Activated T-cell treated with anti-CD3 and anti-CD28 coated beads, Interleukin-2, amount 50 U/mL, for 24 hours (primary cell): ENCODE data around the gene ERBIN.
"Not testable (repeated sequence)": the region's sequence is repeated elsewhere in the genome, so short reads cannot be mapped to it uniquely, and the experiment has no call there.

Experiments used
- DNase-seq: peaks from one replicate; pipeline ENCODE4 v3.0.0-alpha.2; 2020
- H3K27ac Mint-ChIP-seq: 2 replicates; pipeline ENCODE4 v1.8.0; 2020; ENCODE audit warnings: mild to moderate bottlenecking, mixed read lengths
- H3K27me3 Mint-ChIP-seq: 2 replicates; pipeline ENCODE4 v1.8.0; 2020; ENCODE audit warnings: mixed read lengths
- H3K36me3 Mint-ChIP-seq: 2 replicates; pipeline ENCODE4 v1.8.0; 2020; ENCODE audit warnings: low read depth, mixed read lengths
- H3K4me1 Mint-ChIP-seq: 2 replicates; pipeline ENCODE4 v1.8.0; 2020; ENCODE audit warnings: low read depth, mixed read lengths
- H3K4me3 Mint-ChIP-seq: 2 replicates; pipeline ENCODE4 v1.8.0; 2020; ENCODE audit warnings: mild to moderate bottlenecking, moderate library complexity, mixed read lengths
- H3K9me3 Mint-ChIP-seq: 2 replicates; pipeline ENCODE4 v1.8.0; 2020; ENCODE audit warnings: mixed read lengths

Gene ERBIN

GRCh38 chr5:65967288-65968066, 41.1 kb downstream of the ERBIN start:
- H3K4me1 Mint-ChIP-seq: peaks cover 74% of the 10 kb centered on the region
- H3K27me3 Mint-ChIP-seq: no peaks in the 10 kb centered on the region
- H3K27ac Mint-ChIP-seq: peak overlapping the region; percentile 47
- DNase-seq: no peak
- H3K9me3 Mint-ChIP-seq: no peaks in the 10 kb centered on the region
- no peak overlapping the region for H3K4me3 Mint-ChIP-seq
- H3K36me3 Mint-ChIP-seq: peaks cover 5% of the 10 kb centered on the region

DNA sequence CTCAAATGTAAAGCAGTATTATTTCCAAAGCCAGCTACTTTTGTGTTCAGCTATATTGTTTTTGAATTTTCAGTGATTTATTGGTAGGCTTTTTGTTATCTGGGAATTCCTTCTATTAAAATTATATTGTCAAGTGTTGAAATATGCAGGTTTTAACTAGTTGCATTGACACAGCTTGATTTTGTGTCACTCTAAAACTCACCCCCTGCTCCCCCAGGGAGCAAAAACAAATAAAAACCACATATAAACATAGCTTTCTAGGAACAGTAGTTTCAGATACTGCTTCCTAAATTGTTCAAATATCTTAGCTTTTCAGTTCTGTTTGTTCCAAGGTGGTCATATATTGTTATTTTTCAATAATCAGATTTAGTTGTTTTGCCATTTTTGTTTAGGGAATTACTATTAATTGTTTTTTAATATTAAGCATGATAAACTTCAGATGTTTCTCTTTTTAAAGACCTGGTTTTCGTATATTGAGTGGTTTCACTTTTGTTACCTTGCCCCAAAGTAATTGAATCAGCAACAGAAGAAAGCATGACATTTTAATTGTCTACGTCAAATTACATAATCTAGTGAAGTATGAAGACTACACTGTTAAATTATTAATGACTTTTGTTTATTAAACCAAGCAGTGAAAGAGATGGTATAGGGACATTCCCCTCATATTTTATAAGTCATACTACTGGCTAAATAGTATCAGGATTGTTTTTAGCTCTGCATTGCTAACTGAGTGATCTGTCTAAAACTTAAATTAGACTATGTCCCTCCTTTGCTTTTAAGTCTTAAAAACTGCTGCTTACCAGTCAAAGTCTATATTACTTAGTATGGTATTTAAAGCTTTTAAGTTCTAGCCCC, 43.4 kb downstream of the ERBIN start:
- Mint-ChIP-seq H3K27ac (peak overlapping the region; percentile 23), H3K4me3 (peak overlapping the region; percentile 37), H3K36me3 (peaks cover 8% of the 10 kb centered on the region)

DNA sequence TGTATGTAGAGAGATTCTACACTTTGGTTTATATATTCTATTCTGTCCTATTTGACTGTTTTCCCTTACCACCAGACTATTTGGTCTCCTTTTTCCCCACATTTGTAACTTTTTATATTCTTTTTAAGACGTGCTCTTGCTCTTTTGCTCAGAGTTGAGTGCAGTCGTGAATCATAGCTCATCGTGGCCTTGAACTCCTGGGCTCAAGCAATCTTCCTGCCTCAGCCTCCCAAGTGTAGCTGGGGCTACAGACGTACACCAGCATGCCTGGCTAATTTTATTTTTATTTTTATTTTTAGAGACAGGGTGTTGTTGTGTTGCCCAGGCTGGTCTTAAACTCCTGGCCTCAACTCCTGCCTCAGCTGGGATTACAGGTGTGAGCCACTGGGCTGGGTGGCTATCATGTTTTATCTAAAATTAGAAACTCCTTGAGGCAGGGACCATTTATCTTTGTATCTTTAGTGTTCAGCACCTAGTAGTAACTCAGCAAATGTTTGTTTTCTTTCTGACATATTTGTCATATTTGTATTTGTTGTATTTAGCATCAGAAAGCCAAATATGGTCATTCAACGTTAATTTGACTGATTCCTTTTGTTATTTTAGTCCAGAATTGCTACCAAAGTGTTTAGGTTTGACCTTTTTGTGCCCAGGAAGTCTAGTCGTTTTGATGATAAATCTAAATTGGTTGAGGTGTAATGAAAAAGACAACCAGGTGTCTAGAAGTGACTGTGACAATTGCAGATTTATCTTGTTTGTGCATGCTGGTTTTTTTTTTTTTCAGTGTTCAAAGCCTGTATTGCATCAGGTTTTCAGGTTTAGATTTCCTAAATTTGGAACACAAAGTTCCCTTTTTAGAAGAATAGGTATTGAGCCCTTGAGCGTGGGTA, 44.3 kb downstream of the ERBIN start:
- Mint-ChIP-seq H3K36me3 (peaks cover 12% of the 10 kb centered on the region), H3K4me3 (peak overlapping the region; percentile 37), H3K27ac (peak overlapping the region; percentile 51), H3K9me3 (no peaks in the 10 kb centered on the region), H3K4me1 (peaks cover 70% of the 10 kb centered on the region), H3K27me3 (no peaks in the 10 kb centered on the region)
- no peak for DNase-seq

More for the DNA sequence above, 43.4 kb downstream of the ERBIN start:
- Mint-ChIP-seq H3K9me3 (no peaks in the 10 kb centered on the region), H3K27me3 (no peaks in the 10 kb centered on the region), H3K4me1 (peaks cover 72% of the 10 kb centered on the region)
- DNase-seq: no peak

DNA sequence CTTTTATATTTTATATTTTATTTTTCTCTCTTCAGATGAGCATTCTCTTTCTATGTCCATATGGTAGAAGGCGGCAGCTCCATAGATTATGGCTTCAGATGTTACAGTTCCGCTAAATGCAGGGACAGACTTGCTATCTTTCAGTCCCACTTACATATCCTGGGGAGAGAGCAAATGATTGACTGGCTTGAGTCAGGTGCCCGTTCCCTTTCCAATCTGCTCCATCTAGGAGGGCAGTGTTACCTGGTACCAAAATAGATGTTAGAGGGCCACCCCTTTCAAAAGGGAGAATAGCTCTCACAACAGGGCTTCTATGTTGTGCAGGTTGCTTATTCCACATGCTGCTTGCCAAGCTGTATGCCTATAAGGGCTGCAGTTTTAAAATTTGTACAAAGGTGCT, 45.3 kb downstream of the ERBIN start:
- Mint-ChIP-seq H3K27me3 (no peaks in the 10 kb centered on the region), H3K27ac (no peak overlapping the region), H3K9me3 (no peaks in the 10 kb centered on the region), H3K4me1 (peaks cover 67% of the 10 kb centered on the region), H3K4me3 (no peak overlapping the region), H3K36me3 (peaks cover 16% of the 10 kb centered on the region)
- DNase-seq: no peak

DNA sequence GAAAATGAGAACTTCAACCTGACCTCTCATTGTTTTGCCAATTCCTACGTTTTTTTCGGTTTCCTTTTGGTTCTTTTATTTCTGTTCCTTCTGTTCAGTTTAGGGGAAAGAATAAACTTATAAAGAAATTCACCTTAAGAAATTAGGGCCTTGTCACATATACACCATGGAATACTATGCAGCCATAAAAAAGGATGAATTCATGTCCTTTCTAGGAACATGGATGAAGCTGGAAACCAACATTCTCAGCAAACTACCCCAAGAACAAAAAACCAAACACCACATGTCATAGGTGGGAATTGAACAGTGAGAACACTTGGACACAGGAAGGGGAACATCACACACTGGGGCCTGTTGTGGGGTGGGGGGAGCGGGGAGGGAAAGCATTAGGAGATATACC, 46.5 kb downstream of the ERBIN start:
- Mint-ChIP-seq H3K36me3 (peaks cover 19% of the 10 kb centered on the region), H3K4me1 (peaks cover 58% of the 10 kb centered on the region)
- H3K27me3 Mint-ChIP-seq, DNase-seq, H3K4me3 Mint-ChIP-seq, H3K27ac Mint-ChIP-seq, H3K9me3 Mint-ChIP-seq: not testable (repeated sequence)

- Mint-ChIP-seq H3K36me3 (peaks cover 22% of the 10 kb centered on the region), H3K27ac (no peak overlapping the region), H3K4me3 (no peak overlapping the region), H3K4me1 (peaks cover 54% of the 10 kb centered on the region), H3K27me3 (no peaks in the 10 kb centered on the region), H3K9me3 (no peaks in the 10 kb centered on the region)
- DNase-seq: no peak
These were observed 51.9 kb downstream of the ERBIN start for GRCh38 chr5:65978251-65978650.

- H3K4me1 Mint-ChIP-seq: peaks cover 62% of the 10 kb centered on the region
- H3K27ac Mint-ChIP-seq: no peak overlapping the region
- H3K27me3 Mint-ChIP-seq: no peaks in the 10 kb centered on the region
- DNase-seq: no peak
- no peak overlapping the region for H3K4me3 Mint-ChIP-seq
- H3K36me3 Mint-ChIP-seq: peaks cover 14% of the 10 kb centered on the region
- no peaks in the 10 kb centered on the region for H3K9me3 Mint-ChIP-seq
These were observed 55.2 kb downstream of the ERBIN start for GRCh38 chr5:65981548-65981947.

DNA sequence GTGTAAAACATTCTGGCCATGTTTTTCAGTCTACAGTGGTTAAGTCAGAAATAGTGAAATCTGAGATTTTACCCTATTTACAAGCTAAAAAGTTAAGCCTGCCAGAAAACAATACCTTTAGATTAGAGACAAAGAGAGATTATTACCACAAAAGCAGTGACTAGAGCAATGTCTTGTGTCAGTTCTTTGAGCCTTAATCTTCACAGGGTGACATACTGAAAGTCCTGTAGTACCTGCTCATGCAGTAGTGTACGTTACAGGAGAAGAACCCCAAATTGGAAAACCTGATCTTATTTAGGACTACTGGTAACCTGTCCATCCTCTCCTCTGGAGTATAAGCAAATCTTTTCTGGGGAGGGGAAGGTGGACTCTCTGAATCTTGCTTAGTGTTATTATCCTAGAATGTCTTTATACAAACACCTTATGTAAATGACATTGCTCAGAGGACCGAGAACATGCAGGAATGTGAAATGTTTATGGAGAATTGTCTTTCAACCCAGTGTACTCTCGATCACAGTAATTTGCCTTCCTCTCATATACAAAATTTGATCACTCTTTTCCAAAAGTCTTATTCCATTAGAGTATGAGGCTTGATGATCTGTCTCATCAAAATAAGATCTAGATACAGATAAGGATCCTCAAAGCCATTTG, 55.7 kb downstream of the ERBIN start:
- H3K4me1 Mint-ChIP-seq: peaks cover 67% of the 10 kb centered on the region
- no peak for DNase-seq
- H3K36me3 Mint-ChIP-seq: peaks cover 14% of the 10 kb centered on the region
- no peaks in the 10 kb centered on the region for H3K27me3 Mint-ChIP-seq
- peak overlapping the region; percentile 44 for H3K27ac Mint-ChIP-seq
- H3K4me3 Mint-ChIP-seq: no peak overlapping the region
- H3K9me3 Mint-ChIP-seq: no peaks in the 10 kb centered on the region

DNA sequence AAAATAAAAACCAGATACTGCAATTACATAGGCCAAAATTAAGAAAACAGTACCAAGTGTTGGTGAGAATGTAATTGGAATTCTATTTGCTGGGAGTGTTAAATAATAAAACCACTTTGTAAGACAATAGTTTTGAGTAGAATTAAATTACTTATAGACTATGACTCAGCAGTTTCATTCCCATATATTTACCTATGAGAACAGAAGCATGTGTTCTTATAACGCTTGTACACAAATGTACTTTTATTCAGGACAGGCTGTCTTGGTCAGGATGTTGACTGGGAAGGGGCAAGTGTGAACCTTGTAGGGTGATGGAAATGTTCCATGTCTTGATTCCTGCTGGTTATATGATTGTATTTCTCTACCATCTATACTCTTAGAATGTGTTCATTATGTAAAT, 56.3 kb downstream of the ERBIN start:
- no peaks in the 10 kb centered on the region for H3K27me3 Mint-ChIP-seq
- peaks cover 14% of the 10 kb centered on the region for H3K36me3 Mint-ChIP-seq
- peaks cover 68% of the 10 kb centered on the region for H3K4me1 Mint-ChIP-seq
- no peaks in the 10 kb centered on the region for H3K9me3 Mint-ChIP-seq
- H3K4me3 Mint-ChIP-seq: no peak overlapping the region
- no peak for DNase-seq
- H3K27ac Mint-ChIP-seq: peak overlapping the region; percentile 44

DNA sequence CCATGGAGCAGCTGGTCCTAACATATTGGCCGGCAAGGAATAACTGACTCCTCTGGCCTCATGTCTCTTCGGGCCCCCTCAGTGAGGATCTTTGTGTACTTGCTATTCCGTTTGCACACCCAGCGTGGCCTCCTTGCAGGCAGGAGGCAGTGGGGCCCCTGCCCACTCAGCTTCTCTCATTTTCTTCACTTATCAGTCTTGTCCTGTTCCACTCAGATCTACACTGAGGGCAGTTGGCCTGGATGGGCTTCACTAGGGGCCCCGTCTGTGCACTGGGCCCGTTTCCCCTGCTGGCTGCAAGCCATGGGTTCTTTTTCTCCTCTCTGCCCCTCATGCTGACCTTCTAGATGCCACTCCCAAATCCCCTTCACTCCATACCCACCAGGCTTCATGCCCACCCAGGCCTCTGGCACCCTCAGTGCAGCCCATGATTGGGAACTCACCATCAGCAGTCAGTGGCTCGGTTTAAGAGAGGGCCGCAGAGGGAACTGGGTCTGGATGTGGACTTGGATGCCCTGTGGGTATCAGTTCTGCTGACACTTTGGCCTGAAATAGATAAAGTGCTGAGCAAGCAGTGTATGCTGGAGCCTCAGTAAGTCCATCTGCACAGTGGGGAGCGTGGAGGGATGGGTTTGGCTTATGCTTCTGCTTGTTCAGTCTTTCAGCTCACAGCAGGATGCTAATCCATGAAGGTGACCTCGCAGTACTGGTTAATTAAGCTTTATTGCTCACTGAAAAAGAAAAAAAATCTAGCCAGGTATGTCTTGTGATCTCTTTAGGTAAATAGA, 57.9 kb downstream of the ERBIN start:
- no peak overlapping the region for H3K4me3 Mint-ChIP-seq
- no peak for DNase-seq
- H3K9me3 Mint-ChIP-seq: no peaks in the 10 kb centered on the region
- peak overlapping the region; percentile 44 for H3K27ac Mint-ChIP-seq
- H3K36me3 Mint-ChIP-seq: peaks cover 6% of the 10 kb centered on the region
- H3K4me1 Mint-ChIP-seq: peaks cover 66% of the 10 kb centered on the region
- H3K27me3 Mint-ChIP-seq: no peaks in the 10 kb centered on the region

DNA sequence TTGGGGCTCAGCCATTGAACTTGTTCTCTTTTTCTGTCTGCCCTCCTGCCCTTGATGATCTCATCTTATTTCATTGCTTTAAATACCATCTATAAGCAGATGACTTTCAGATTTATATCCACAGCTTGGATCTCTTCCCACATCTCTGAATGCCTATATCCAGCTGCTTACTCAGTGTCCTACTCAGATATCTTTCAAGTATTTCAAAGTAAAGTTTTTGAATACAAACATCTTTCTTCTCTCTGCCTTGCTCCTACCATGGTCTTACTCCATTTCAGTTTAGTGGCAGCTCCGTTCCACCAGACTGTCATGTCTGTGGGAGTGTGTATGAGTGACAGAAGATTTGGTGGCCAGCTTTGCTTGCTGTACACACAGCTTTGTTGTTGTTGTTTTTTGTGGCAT, 59.7 kb downstream of the ERBIN start:
- peaks cover 18% of the 10 kb centered on the region for H3K36me3 Mint-ChIP-seq
- no peak for DNase-seq
- peaks cover 60% of the 10 kb centered on the region for H3K4me1 Mint-ChIP-seq

DNA sequence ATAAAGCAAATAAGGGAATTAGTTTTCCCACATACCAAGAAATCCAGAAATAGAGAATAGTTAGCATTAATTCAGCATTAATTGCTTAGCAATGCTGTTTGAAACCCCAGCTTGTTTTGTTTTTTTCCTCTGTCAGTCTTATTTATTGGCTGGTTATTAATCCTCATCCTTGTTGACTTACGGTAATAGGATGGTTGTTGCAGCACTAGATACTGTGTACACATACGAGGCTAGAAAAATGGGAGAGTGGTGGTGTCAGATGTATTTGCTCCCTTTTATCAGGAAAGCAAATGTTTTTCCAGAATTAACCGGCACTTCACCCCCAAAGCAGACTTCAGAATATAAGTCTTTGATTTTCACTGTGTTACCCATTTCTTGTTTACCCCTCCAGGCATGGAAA, 60.4 kb downstream of the ERBIN start:
- no peaks in the 10 kb centered on the region for H3K27me3 Mint-ChIP-seq

More for the DNA sequence above, 59.7 kb downstream of the ERBIN start:
- Mint-ChIP-seq H3K9me3 (no peaks in the 10 kb centered on the region), H3K27ac (no peak overlapping the region), H3K27me3 (no peaks in the 10 kb centered on the region), H3K4me3 (no peak overlapping the region)

GRCh38 chr5:65987982-65988381, 61.6 kb downstream of the ERBIN start:
- no peak overlapping the region for H3K27ac Mint-ChIP-seq
- peaks cover 28% of the 10 kb centered on the region for H3K36me3 Mint-ChIP-seq
- no peaks in the 10 kb centered on the region for H3K27me3 Mint-ChIP-seq
- no peak for DNase-seq
- no peak overlapping the region for H3K4me3 Mint-ChIP-seq
- peaks cover 44% of the 10 kb centered on the region for H3K4me1 Mint-ChIP-seq
- no peaks in the 10 kb centered on the region for H3K9me3 Mint-ChIP-seq

More for the DNA sequence above, 60.4 kb downstream of the ERBIN start:
- H3K4me3 Mint-ChIP-seq: no peak overlapping the region
- H3K9me3 Mint-ChIP-seq: no peaks in the 10 kb centered on the region
- DNase-seq: no peak
- peaks cover 54% of the 10 kb centered on the region for H3K4me1 Mint-ChIP-seq
- H3K36me3 Mint-ChIP-seq: peaks cover 18% of the 10 kb centered on the region
- H3K27ac Mint-ChIP-seq: peak overlapping the region; percentile 59
